GM19238 (cell line): Measurements from ENCODE around the gene GTPBP2.

ENCODE experiments used
- DNase-seq: peaks from one replicate; pipeline ENCODE4 v3.0.0; 2011; ENCODE audit warnings: low spot score; ENCODE audit not compliant: insufficient read length

GTPBP2 gene

GRCh38 chr6:43578748-43579147 lies 50.3 kb downstream of the GTPBP2 start:
- no peak for DNase-seq

GRCh38 chr6:43575772-43576551 lies 53.1 kb downstream of the GTPBP2 start, which contains the start of the genes POLH and XPO5:
Gene POLH (plus strand): TSS chr6:43576185. CDS start chr6:43582320, 6,135 bp downstream.
Gene XPO5 (minus strand): TSS chr6:43576038. CDS start chr6:43575864, 174 bp downstream.
- DNase-seq = peak; percentile 95

- peak; percentile 17 for DNase-seq
Observed at GRCh38 chr6:43575105-43575771, 53.8 kb downstream of the GTPBP2 start.

GRCh38 chr6:43572015-43572414 lies 57.0 kb downstream of the GTPBP2 start:
- DNase-seq = no peak

GRCh38 chr6:43570876-43571441 lies 58.1 kb downstream of the GTPBP2 start:
- DNase-seq = no peak
